ENCODE measurements around the gene OR5B17.
"Not testable (repeated sequence)": the region's sequence is repeated elsewhere in the genome, so short reads cannot be mapped to it uniquely, and the experiment has no call there.

OR5B17 gene

GRCh38 chr11:58358969-58359368 is at the start of gene OR5B17:
TSS of gene OR5B17 (minus strand) at chr11:58359069. CDS start at chr11:58359069, 0 bp downstream.
- no peak for DNase-seq

GRCh38 chr11:58406774-58407173 is 47.9 kb upstream of the OR5B17 start, which contains the start of gene OR5B3:
TSS of gene OR5B3 (minus strand) at chr11:58406874. CDS start at chr11:58403409, 3,465 bp downstream.
- DNase-seq: no peak

- DNase-seq: not testable (repeated sequence)
Observed at GRCh38 chr11:58399622-58400021, 40.8 kb upstream of the OR5B17 start.

- peak; percentile 75 for DNase-seq
Observed at GRCh38 chr11:58395581-58395980, 36.7 kb upstream of the OR5B17 start.

- DNase-seq: peak; percentile 92
Observed at GRCh38 chr11:58394195-58394594, 35.3 kb upstream of the OR5B17 start.

- peak; percentile 42 for DNase-seq
Observed at GRCh38 chr11:58392746-58393145, 33.9 kb upstream of the OR5B17 start.

- peak; percentile 41 for DNase-seq
Observed at GRCh38 chr11:58391879-58392278, 33.0 kb upstream of the OR5B17 start.

- DNase-seq: no peak
Observed at GRCh38 chr11:58390551-58391063, 31.7 kb upstream of the OR5B17 start.

- DNase-seq: no peak
Observed at GRCh38 chr11:58354727-58355126, 4.1 kb downstream of the OR5B17 start.

GRCh38 chr11:58345204-58345603 is 13.7 kb downstream of the OR5B17 start:
- no peak for DNase-seq

- DNase-seq: peak; percentile 94
Observed at GRCh38 chr11:58334708-58335107, 24.2 kb downstream of the OR5B17 start.

- peak; percentile 72 for DNase-seq
Observed at GRCh38 chr11:58330861-58331260, 28.0 kb downstream of the OR5B17 start.

GRCh38 chr11:58318532-58318931 is 40.3 kb downstream of the OR5B17 start:
- peak; percentile 54 for DNase-seq

GRCh38 chr11:58316142-58316541 is 42.7 kb downstream of the OR5B17 start:
- DNase-seq: peak; percentile 80

Data from EL (cell line).